Omental fat pad (tissue), 4 donors: Measurements from ENCODE around the gene MAPK12. TPM values are rescaled to one million over a fixed set of nuclear protein-coding genes. Genes with fewer than 3 reads are reported as not detected.
"Not testable (repeated sequence)": the region's sequence is repeated elsewhere in the genome, so short reads cannot be mapped to it uniquely, and the experiment has no call there.

Experiments used
- ATAC-seq: fragments of 150-250 bp; one replicate; pipeline ENCODE4 v1.9.1; 2016; ENCODE audit warnings: mild to moderate bottlenecking, moderate library complexity; ENCODE audit not compliant: low FRiP score
- DNase-seq: peaks from one replicate; pipeline ENCODE4 v3.0.0-alpha.2; 2019; ENCODE audit warnings: low spot score
- CTCF ChIP-seq, 3 donors: fragments of 450-650 bp; IDR thresholded peaks; one replicate each; pipeline ENCODE4 v1.5.1; 2016 to 2017; ENCODE audit warnings: antibody characterized with exemption in 3 of 3, mild to moderate bottlenecking in 3 of 3, moderate library complexity in 2 of 3
- total RNA-seq, 4 donors: library from RNA; depleted of rRNA; stranded (reverse); fragments of >200 nt; gene quantifications; one replicate each; pipeline ENCODE4 v1.1.0, GENCODE V29; 2016

The MAPK12 gene
- total RNA-seq, 4 donors from 2014 or later = 7.9 to 31.1 (median 17.8) TPM

- no peak for DNase-seq
Measured at GRCh38 chr22:50277761-50278160, 16.3 kb upstream of the MAPK12 start.

GRCh38 chr22:50276143-50276542, 14.7 kb upstream of the MAPK12 start:
- TF ChIP-seq CTCF (IDR thresholded peaks at IDR 0.05) = no peak
- peak; percentile 58 for ATAC-seq
- no peak for DNase-seq

More at GRCh38 chr22:50277761-50278160, 16.3 kb upstream of the MAPK12 start:
- no peak for ATAC-seq
- TF ChIP-seq CTCF (IDR thresholded peaks at IDR 0.05) = no peak

GRCh38 chr22:50275181-50276055, 13.9 kb upstream of the MAPK12 start:
- no peak for ATAC-seq
- no peak for TF ChIP-seq CTCF (IDR thresholded peaks at IDR 0.05)
- no peak for DNase-seq

- ATAC-seq (no peak), DNase-seq (no peak)
- TF ChIP-seq CTCF (IDR thresholded peaks at IDR 0.05) = no peak
Measured at GRCh38 chr22:50274771-50275170, 13.3 kb upstream of the MAPK12 start.

GRCh38 chr22:50274311-50274710, 12.8 kb upstream of the MAPK12 start:
- DNase-seq (no peak), ATAC-seq (no peak)
- TF ChIP-seq CTCF (IDR thresholded peaks at IDR 0.05) = no peak

- not testable (repeated sequence) for ATAC-seq, DNase-seq
Measured at GRCh38 chr22:50273781-50274180, 12.3 kb upstream of the MAPK12 start.

- not testable (repeated sequence) for ATAC-seq, DNase-seq
Measured at GRCh38 chr22:50273352-50273751, 11.9 kb upstream of the MAPK12 start.

GRCh38 chr22:50272044-50272802, 10.7 kb upstream of the MAPK12 start:
- TF ChIP-seq CTCF (IDR thresholded peaks at IDR 0.05) = no peak
- DNase-seq (no peak), ATAC-seq (no peak)
